SU-DHL-6 (cell line): ENCODE results near the gene SEMA3C.

Source experiments
- H2AFZ ChIP-seq: fragments of 200-600 bp; sonication (generic); 2 replicates; pipeline ENCODE4 v1.6.1; 2014; ENCODE audit warnings: low read depth, mild to moderate bottlenecking, moderate library complexity, mixed read lengths, antibody characterized with exemption, low read length; ENCODE audit not compliant: severe bottlenecking
- H3F3A ChIP-seq: fragments of 200-600 bp; shearing (Covaris generic); 2 replicates; pipeline ENCODE4 v1.6.0; 2016; ENCODE audit warnings: antibody characterized with exemption, mild to moderate bottlenecking; ENCODE audit not compliant: insufficient read depth
- H3K27ac ChIP-seq: fragments of 200-600 bp; sonication (generic); 2 replicates; pipeline ENCODE4 v1.5.1; 2016; ENCODE audit warnings: low read depth, mild to moderate bottlenecking, low read length, moderate library complexity, mixed read lengths
- H3K27me3 ChIP-seq: fragments of 200-600 bp; sonication (generic), shearing (Covaris generic); 2 replicates; pipeline ENCODE4 v1.6.0; 2014; ENCODE audit warnings: mild to moderate bottlenecking, low read length
- H3K36me3 ChIP-seq: fragments of 200-600 bp; sonication (generic); 2 replicates; pipeline ENCODE4 v1.6.1; 2014; ENCODE audit warnings: mild to moderate bottlenecking, low read length, mixed read lengths
- H3K4me2 ChIP-seq: fragments of 300-600, 200-600 bp; shearing (Covaris generic), sonication (generic); 2 replicates; pipeline ENCODE4 v1.6.0; 2014; ENCODE audit warnings: low read length, low read depth, mild to moderate bottlenecking; ENCODE audit not compliant: poor library complexity, severe bottlenecking
- H3K4me3 ChIP-seq: fragments of 200-600 bp; sonication (generic); 2 replicates; pipeline ENCODE4 v1.5.1; 2014; ENCODE audit warnings: antibody characterized with exemption, low read length, mild to moderate bottlenecking, mixed read lengths; ENCODE audit not compliant: insufficient read depth, poor library complexity, severe bottlenecking
- H3K79me2 ChIP-seq: fragments of 200-600 bp; sonication (generic); 2 replicates; pipeline ENCODE4 v1.6.1; 2014; ENCODE audit warnings: mild to moderate bottlenecking, low read length, moderate library complexity; ENCODE audit not compliant: insufficient read depth
- H3K9ac ChIP-seq: fragments of 200-600 bp; sonication (generic); 2 replicates; pipeline ENCODE4 v1.7.0; 2014; ENCODE audit warnings: mild to moderate bottlenecking, low read length
- H3K9me2 ChIP-seq: fragments of 200-600 bp; sonication (generic); replicated peaks from 2 replicates; pipeline ENCODE4 v1.6.1; 2014; ENCODE audit warnings: low read length; ENCODE audit not compliant: insufficient read depth
- H3K9me3 ChIP-seq: fragments of 200-600 bp; sonication (generic); 2 replicates; pipeline ENCODE4 v1.6.1; 2014; ENCODE audit warnings: low read length, mixed read lengths; ENCODE audit not compliant: insufficient read depth
- H4K20me1 ChIP-seq: fragments of 200-600 bp; sonication (generic); 2 replicates; pipeline ENCODE4 v1.6.1; 2014; ENCODE audit warnings: low read depth, mild to moderate bottlenecking, antibody characterized with exemption, low read length, moderate library complexity, mixed read lengths
- CTCF ChIP-seq: fragments of 200-600 bp; sonication (generic); IDR thresholded peaks from one replicate; pipeline ENCODE4 v1.5.1; 2017; ENCODE audit warnings: antibody characterized with exemption, mild to moderate bottlenecking, low read length, moderate library complexity; ENCODE audit not compliant: insufficient read depth, poor library complexity, severe bottlenecking
- EZH2phosphoT487 ChIP-seq: fragments of 200-600 bp; sonication (generic), shearing (Covaris generic); conservative IDR thresholded peaks from 2 replicates; pipeline ENCODE4 v1.6.1; 2018; ENCODE audit warnings: mild to moderate bottlenecking, antibody characterized with exemption, low read length, moderate library complexity, mixed read lengths

Gene SEMA3C

DNA sequence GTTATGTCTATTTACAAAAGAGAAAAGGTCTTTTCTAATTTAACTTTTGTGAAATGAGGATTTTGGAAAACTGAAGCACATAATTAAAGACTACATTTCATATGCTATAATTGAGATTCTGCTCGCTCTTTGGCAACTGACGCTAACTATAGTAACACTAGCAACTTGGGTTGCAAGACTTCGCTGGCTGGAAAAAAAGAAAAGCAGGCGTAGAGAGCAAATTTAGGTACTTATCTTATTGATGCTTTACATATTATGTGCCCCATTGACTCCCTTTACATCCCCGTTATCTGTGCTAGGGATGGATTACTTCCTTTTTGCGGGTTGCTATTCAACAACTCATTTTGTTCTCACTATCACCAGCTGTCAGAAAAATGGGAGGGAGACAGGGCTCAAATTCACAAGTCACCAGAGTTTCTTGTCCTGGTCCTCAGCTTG is 10.5 kb downstream of the SEMA3C start:
- Histone ChIP-seq H2AFZ (no peak overlapping the region), H3K79me2 (no peaks in the 10 kb centered on the region), H3F3A (no peaks in the 10 kb centered on the region), H3K9ac (no peak overlapping the region), H3K27me3 (no peaks in the 10 kb centered on the region), H3K36me3 (no peaks in the 10 kb centered on the region), H3K9me3 (no peaks in the 10 kb centered on the region), H3K9me2 (no peaks in the 10 kb centered on the region), H3K27ac (no peak overlapping the region), H3K4me3 (no peak overlapping the region), H3K4me2 (no peak overlapping the region), H4K20me1 (no peaks in the 10 kb centered on the region)
- no peak for TF ChIP-seq CTCF
- no peak for TF ChIP-seq EZH2phosphoT487

GRCh38 chr7:80907612-80908011 is 11.2 kb downstream of the SEMA3C start:
- H3K9me2 ChIP-seq, result no peaks in the 10 kb centered on the region
- H3F3A ChIP-seq, result no peaks in the 10 kb centered on the region
- no peak overlapping the region for H3K4me2 ChIP-seq
- no peaks in the 10 kb centered on the region for H3K9me3 ChIP-seq
- no peaks in the 10 kb centered on the region for H3K36me3 ChIP-seq
- H4K20me1 ChIP-seq, result no peaks in the 10 kb centered on the region
- H3K4me3 ChIP-seq, result no peak overlapping the region
- H3K27me3 ChIP-seq, result no peaks in the 10 kb centered on the region
- no peaks in the 10 kb centered on the region for H3K79me2 ChIP-seq
- no peak overlapping the region for H3K27ac ChIP-seq
- TF ChIP-seq EZH2phosphoT487 (no peak), CTCF (no peak)
- no peak overlapping the region for H2AFZ ChIP-seq
- no peak overlapping the region for H3K9ac ChIP-seq

- TF ChIP-seq CTCF, result no peak
- TF ChIP-seq EZH2phosphoT487, result no peak
- Histone ChIP-seq H3F3A (no peaks in the 10 kb centered on the region), H3K27me3 (no peaks in the 10 kb centered on the region), H3K9ac (no peak overlapping the region), H3K27ac (no peak overlapping the region), H3K9me3 (no peaks in the 10 kb centered on the region), H2AFZ (no peak overlapping the region), H3K36me3 (no peaks in the 10 kb centered on the region), H3K4me3 (no peak overlapping the region), H3K9me2 (no peaks in the 10 kb centered on the region), H4K20me1 (no peaks in the 10 kb centered on the region), H3K4me2 (no peak overlapping the region), H3K79me2 (no peaks in the 10 kb centered on the region)
Measured at GRCh38 chr7:80907141-80907601, 11.7 kb downstream of the SEMA3C start.
